Lower leg skin (tissue), 4 donors: ENCODE results near the gene MFNG. TPM values are rescaled to one million over a fixed set of nuclear protein-coding genes. Genes with fewer than 3 reads are reported as not detected.

Source experiments
- DNase-seq, 2 donors: peaks; one replicate each; pipeline ENCODE4 v3.0.0-alpha.2; 2019; ENCODE audit warnings: low spot score in 2 of 2
- H3K4me3 ChIP-seq: fragments of 200-600 bp; sonication (generic); 2 replicates; pipeline ENCODE4 v1.5.1; 2017; ENCODE audit warnings: mild to moderate bottlenecking, low read depth; ENCODE audit not compliant: poor library complexity, severe bottlenecking
- CTCF ChIP-seq, 3 donors: fragments of 450-650 bp; IDR thresholded peaks; one replicate each; pipeline ENCODE4 v1.5.1; 2016; ENCODE audit warnings: antibody characterized with exemption in 3 of 3, mild to moderate bottlenecking in 3 of 3, moderate library complexity in 2 of 3
- POLR2A ChIP-seq, 2 donors: fragments of 450-650 bp; IDR thresholded peaks; one replicate each; pipeline ENCODE4 v1.6.1; 2016 to 2017; ENCODE audit warnings: antibody characterized with exemption in 2 of 2, mild to moderate bottlenecking in 1 of 2, moderate library complexity in 1 of 2
- WGBS, 2 donors: methylation state at CpG; one replicate each; pipeline ENCODE4 v1.1.5; 2018; 5-methylcytosine and 5-hydroxymethylcytosine counted together
- intact Hi-C: fragments of 100-400 bp; cut with DNase I; formaldehyde crosslinking; loops from one replicate; pipeline ENCODE4 v1.15.0; 2023; ENCODE audit warnings: low total_unique reads
- total RNA-seq, 4 donors: library from RNA; depleted of rRNA; stranded (reverse); fragments of >200 nt; gene quantifications; one replicate each; pipeline ENCODE4 v1.1.0, GENCODE V29; 2016

The MFNG gene
- total RNA-seq, 4 donors from 2014 or later: 5.7 to 13.0 (median 6.3) TPM

- no peak for DNase-seq
- intact Hi-C loops: no loop called here
- TF ChIP-seq CTCF (IDR thresholded peaks at IDR 0.05) (no peak), POLR2A (IDR thresholded peaks at IDR 0.05) (no peak)
- WGBS, 2 donors: 79 to 80% methylated on average over 11 of the region's 11 CpGs
- H3K4me3 ChIP-seq: no peak overlapping the region
Observed at GRCh38 chr22:37474447-37475090, 11.6 kb downstream of the MFNG start.

DNA sequence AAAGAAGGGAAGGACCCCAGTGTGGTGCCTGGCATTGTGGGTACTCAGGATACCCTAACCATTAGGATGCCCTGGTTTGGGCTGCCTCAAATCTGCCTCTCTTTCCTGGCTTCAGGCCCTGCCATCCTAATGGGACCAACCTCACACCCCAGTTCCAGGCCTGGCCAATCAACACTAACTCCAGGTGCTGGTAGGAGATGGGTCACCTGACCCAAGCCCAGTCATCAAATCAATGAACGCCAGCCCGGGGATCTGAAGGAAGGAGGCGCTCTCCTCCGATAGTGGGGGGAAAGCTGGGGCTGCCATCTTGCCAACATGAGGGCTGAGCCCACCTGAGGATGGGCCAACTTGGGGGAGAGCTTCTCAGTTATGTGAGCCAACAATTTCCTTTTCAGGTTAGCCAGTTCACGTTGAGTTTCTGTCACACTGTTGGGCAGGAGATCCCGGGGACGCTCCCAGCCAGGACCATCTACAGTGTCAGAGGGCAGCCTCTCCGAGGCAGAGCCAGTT lies 12.7 kb downstream of the MFNG start:
- no peak for DNase-seq
- no peak overlapping the region for H3K4me3 ChIP-seq
- intact Hi-C loops: no loop called here
- 70 to 81% methylated on average over 8 of the region's 8 CpGs for WGBS, 2 donors
- no peak for TF ChIP-seq POLR2A (IDR thresholded peaks at IDR 0.05)
- TF ChIP-seq CTCF (IDR thresholded peaks at IDR 0.05): no peak

DNA sequence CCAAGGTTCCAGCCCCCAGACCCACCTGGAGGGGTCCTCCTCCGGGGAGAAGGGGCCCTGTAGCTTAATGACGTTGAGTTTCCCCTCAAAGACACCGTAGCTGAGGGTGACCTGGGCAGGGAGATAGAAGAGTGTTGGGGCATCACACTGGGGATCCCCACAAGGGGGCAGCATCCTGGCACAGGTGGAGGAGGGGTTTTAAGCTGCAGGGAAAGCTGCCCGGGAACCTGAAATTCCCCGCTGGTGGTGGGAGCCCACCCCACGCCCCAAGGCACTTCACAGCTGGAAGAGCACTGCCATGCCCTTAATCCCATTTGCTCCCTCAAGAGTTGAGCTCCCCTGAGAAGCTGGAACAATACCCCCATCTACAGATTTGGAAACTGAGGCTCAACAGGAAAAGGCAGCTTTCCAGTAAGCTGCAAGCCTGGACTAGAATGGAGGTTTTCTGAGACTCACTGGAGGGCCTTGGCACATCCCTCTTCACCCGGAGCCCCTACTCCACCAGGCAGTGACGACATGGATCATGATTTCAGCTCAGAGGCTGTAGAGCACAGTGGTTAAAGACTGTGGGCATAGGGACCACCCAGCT lies 13.7 kb downstream of the MFNG start:
- H3K4me3 ChIP-seq: no peak overlapping the region
- TF ChIP-seq CTCF (IDR thresholded peaks at IDR 0.05): no peak
- no peak for TF ChIP-seq POLR2A (IDR thresholded peaks at IDR 0.05)
- 21 to 27% methylated on average over 8 of the region's 8 CpGs for WGBS, 2 donors
- no peak for DNase-seq
- intact Hi-C loops: no loop called here

DNA sequence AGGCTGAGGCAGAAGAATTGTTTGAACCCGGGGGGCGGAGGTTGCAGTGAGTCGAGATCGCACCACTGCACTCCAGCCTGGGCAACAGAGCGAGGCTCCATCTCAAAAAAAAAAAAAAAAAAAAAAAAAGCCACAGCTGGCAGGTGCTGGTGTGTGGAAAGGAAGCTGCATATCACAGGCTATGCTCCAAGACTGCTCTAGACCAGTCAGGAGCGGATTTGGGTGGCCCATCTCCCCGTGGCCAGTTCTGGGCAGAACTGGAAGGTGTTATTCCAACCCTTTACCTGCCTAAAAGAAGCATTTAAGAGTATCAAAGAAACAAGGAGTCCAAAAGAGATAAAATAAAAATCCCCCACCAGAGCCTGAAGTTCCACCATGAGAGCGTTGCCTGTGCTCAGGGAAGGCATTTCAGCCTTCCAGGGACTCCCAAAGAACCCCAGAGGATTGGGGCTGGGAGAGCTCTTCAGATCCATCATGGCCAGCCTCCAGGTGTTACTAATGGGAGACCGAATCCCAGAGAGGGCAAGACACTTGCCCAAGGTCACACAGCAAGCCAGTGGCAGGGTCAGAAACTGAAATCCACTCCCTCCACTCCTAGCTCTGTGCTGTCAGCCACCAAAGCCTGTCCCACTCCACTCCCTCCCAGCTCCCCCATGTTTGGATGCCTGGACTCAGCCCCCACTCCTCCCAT lies 14.3 kb downstream of the MFNG start:
- DNase-seq: no peak
- intact Hi-C loops: no loop called here
- H3K4me3 ChIP-seq: no peak overlapping the region
- TF ChIP-seq POLR2A (IDR thresholded peaks at IDR 0.05) (no peak), CTCF (IDR thresholded peaks at IDR 0.05) (no peak)
- 78 to 83% methylated on average over 9 of the region's 9 CpGs for WGBS, 2 donors

GRCh38 chr22:37470087-37470445 lies 16.1 kb downstream of the MFNG start:
- H3K4me3 ChIP-seq: no peak overlapping the region
- WGBS, 2 donors: 76 to 79% methylated on average over 5 of the region's 5 CpGs
- no peak for DNase-seq
- intact Hi-C loops: no loop called here
- no peak for TF ChIP-seq CTCF (IDR thresholded peaks at IDR 0.05)
- TF ChIP-seq POLR2A (IDR thresholded peaks at IDR 0.05): no peak
